ENCODE measurements around the gene RABEP1.

The RABEP1 gene

DNA sequence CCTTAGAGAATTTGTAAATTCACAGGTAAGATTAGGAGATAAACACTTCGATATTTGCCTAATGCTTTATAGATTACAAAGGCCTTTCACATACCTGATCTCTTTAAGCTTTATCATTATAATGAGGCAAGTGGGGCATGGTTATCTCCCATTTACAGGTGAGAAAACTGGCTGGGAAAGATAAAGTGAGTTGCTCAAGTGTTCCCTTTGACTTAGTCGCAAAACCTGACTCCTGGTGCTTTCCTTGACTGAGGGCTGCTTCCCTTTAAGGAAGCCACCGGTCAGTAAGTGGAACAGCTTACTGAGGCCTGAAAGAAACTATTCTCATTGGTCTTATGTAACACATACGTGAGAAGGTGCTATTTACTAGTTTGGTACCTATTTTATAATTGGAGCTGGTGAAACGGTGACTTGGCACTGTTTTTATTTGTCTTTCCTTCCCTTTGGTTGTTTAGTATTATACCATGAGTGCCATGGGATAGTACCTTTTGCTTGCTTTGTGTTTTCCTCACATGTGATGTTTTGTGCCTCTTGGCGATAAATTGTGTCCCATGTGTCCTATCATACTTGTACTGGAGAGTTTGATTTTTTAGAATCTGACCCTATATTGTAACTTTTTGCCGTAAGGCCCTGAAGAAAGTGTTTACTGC, 80.2 kb downstream of the RABEP1 start:
- no peak for DNase-seq (ENCODE audit: low read depth)

DNA sequence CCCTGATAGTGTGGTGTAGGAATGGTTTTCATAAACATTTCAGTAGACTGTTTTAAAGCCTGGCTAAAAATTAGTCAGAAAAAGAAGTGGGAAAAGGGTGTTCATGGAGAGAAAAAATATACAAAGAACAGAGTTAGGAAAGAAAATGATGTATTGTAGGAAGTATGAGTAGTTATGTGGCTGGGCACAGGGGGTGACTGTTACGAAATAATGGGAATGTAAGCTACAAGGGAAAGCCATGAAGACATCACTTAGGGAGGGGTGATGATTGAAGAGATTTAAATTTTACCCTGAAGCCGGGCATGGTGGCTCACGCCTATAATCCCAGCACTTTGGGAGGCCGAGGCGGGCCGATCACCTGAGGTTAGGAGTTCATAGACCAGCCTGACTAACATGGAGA, 82.1 kb downstream of the RABEP1 start:
- no peak for DNase-seq (ENCODE audit: low read depth)

DNA sequence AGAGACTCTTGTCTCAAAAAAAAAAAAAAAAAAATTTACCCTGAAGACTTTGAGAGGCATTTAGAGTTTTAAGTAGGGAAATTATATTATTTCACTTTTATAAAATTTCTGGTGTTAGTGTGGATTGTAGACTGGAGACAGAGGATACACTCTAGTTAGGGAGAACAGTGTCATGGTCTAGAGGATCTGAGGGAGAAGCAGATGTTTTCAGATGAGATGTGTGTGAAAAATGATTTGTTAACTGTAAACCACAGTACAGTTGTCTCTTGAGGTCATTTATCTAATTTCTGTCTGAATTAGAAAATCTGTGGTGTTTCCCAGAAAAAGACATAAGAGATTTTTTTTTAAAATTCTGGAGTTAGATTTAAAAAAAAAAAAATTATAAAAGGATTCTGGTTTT, 82.6 kb downstream of the RABEP1 start:
- DNase-seq (ENCODE audit: low read depth), result no peak

DNA sequence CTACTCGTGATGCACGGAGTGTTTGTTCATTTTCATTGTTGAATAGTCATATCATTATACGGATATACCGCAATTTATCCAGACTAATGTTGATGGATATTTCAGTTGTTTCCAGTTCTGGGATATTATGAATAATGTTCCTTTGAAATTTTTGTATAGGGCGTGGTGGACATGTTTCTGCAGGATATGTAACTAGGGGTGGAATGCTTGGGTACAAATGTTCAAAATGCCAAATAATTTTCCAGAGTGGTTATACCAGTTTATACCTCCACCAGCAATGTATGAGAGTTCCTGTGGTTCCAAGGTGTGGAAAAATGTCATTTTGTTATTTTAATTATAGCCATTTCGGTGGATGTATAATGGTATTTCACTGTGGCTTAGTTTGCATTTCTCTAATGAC, 83.7 kb downstream of the RABEP1 start:
- no peak for DNase-seq (ENCODE audit: low read depth)

DNA sequence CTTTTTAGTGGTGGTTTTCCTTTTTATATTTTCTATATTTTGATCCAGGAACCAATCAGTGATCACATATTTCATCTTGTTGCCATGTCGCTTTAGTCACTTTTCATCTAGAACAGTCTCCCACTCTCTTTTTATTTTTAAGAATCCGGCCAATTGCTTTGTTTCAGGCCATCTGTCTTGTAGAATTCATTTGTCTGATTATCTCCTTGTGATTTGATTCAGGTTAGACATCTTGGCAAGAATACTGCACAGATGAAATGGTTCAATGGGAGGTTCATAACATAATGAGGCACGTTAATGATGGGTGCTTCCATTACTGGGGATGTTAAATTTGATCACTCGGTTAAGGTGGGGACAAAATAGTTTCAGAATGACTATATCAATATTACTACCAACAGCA, 88.3 kb downstream of the RABEP1 start:
- no peak for DNase-seq (ENCODE audit: low read depth)

DNA sequence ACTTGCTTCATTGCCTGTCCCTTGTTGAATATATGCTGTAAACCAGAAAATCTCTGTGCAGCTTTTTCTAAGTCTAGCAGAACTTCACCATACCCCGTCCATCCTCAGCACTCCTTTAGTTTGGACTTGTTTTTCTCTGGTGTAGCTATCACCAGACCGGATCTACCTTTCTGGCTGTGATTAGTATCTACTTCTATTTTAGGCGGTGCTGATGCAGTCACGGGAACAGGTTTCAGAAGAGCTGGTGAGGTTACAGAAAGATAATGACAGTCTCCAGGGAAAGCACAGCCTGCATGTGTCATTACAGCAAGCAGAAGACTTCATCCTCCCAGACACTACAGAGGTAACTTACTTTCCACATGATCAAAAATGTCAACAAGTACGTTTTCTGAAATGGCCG, 91.0 kb downstream of the RABEP1 start:
- DNase-seq (ENCODE audit: low read depth), result no peak

DNA sequence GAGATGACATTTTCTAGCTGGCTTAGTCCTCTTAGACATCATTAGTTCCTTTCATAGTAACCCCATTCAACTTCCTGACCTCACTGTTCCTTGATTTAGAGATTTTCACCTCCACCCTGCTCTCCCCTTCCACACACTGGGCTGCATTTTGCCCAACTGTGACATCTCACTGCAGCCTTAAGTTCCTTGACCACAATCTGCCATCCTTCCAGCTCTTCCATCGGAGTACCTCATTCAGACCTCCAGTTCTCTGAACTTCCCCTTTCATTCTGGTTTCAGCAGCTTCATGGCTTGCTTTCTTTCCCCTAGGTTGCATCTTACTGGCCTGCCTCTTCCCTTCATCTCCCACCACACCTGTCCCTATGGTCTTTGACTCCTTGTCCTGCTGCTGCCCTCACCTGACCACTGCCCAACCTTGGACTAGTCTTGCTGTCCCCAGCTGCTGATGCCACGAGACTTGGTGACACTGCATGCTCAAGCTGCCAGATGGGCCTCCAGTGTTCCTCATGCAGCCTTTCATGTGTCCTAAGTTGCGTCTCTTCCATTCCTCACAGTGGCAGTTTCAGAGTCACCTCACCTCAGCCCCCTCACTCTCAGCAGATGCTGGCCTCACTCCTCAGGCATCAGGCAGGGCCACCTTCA, 96.6 kb downstream of the RABEP1 start:
- no peak for DNase-seq (ENCODE audit: low read depth)

DNA sequence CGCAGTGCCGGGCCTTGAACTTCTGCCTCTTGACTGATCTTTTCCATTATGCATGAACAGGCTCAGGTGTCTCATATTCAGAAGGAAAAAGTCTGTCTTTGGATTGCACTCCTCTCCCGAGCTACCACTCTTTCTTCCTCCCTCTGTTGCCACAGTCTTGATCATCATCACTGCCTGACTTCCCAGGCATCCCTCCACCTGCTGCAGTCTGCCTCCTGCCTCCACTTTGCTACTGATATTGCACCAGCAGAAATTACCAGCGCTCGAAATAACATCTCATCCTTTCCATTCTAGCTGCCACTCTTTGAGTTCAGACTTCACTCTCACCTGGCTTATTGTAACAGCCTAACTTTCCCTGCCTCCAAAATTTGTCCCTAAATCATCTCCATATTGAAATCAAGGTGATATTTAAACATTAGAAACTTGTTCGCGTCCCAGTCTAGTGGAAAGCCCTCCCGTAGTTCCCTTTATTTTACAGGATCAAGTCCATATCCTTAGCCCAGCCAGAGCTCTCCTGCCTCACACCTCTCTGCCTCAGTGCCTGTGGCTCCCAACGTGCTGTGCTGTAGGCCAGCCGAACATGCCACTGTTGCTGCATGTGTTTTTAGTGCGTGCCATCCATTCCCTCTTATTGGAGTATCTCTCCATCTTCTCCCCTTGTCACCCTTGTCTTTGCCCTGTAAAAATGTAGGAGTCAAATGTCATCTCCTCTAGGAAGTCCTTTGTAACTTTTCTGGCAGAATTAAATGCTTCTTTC, 97.4 kb downstream of the RABEP1 start:
- no peak for DNase-seq (ENCODE audit: low read depth)

DNA sequence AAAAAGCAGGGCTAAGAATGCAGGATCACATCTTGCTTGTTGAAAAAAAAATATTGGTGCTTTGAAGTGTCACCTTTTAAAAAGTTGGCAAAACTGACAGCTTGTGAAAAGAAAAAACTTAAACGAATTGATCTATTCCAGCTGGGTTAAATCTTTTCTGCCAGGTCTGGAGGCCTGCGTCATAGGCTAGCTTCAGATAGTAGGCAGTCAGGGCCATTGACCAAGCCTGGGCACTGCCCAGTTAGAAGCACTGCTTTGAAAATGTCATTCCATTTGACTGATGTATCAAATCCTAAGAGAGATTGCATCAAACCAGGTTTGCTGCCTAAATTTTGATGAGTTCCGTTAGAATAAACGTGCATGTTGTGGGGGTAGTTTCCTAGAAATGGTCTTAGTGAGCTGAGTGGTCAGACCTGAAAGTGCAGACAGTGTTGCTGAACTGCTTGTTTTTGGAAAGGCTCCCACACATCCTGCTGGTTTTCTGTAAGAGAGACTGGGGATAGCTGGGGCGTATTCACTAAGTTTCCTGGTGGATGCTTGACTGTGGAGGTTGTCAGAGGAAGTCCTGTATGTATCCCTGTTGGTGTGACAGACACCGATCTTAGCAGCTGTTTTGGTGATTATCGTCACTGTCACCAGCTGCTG, 98.5 kb downstream of the RABEP1 start:
- DNase-seq (ENCODE audit: low read depth), result no peak

DNA sequence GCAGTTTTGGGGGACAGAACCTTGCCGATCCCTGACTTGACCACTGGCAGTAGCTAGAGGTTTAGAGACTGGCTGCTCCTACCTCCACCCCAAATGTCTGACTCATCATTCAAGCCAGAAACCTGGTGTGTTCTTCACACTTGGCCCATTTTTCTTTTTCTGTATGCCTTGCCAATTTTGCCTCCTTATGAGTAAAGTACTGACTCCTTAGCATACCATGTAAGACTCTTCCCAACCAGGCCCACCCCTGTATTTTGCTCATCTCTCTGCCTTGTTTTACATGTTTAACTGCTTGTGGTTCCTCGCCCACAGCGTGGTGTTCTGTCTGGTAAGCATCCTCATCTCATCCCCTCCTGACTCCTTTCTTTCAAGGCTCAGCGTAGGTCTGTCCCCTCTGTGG, 99.5 kb downstream of the RABEP1 start:
- no peak for DNase-seq (ENCODE audit: low read depth)

DNA sequence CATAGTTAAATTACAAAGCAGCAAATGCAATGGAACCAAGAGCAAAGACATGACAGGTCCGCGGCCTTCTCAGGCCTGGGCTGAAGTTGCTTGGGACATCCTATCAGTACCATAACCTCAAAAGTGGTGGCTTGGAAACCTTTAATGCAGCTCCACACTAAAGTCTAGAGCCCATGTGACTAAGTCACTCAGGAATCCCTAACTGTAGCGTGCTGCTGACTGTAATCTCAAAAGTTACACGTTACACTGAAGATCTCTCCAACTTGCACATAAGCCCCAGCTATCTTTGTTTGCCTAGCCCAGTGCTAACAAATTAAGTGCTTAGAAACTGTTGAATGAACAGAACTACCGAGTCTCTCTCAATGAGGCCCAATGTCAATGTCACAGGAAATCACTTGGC, 109.6 kb downstream of the RABEP1 start:
- DNase-seq (ENCODE audit: low read depth), result no peak

DNA sequence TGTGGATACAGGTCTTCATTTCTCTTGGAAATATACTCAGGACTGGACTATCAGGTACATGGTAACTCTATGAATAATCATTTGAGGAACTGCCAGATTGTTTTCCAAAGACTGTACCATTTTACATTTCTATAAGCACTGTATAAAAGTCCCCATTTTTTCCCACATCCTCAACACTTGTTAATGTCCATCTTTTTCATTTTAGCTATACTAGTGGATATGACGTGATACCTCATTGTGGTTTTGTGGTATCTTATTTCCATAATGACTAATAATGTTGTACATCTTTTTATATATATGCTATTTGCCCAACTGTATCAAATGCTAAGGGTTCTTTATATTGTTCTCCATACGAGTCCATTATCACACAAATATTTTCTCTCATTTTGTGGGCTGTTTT, 114.5 kb downstream of the RABEP1 start:
- DNase-seq (ENCODE audit: low read depth), result no peak

DNA sequence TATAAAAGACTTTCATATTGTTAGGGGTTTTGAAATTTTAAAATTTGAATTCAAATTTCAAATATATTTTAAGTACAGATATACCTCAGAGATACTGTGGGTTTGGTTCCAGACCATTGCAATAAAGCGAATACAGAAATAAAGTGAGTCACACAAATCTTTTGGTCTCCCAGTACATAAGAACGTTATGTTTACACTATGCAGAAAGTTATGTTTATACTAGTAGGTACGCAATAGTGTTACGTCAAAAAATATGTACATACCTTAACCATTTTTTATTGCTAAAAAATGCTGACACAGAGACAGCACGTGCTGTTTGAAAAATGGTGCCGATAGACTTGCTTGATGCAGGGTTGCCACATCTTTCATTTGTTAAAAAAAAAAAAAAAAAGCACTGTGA, 117.7 kb downstream of the RABEP1 start:
- no peak for DNase-seq (ENCODE audit: low read depth)

DNA sequence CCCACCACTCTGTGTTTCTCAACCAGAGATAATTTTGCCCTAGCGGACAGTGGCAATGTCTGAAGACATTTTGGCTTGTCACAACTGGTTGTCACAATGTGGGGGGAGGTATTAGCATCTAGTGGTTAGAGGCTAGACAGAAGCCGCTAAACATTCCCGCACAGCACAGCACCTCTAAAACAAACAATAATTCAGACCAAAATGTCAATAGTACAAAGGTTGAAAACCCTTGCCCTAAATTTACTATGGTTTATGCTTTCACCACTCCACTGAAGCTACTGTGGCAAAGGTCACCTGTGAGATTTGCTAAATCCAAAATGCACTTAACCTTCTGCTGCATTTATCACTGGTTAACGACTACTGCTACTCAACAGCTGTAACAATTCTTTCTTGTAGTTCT, 123.3 kb downstream of the RABEP1 start:
- no peak for DNase-seq (ENCODE audit: low read depth)

DNA sequence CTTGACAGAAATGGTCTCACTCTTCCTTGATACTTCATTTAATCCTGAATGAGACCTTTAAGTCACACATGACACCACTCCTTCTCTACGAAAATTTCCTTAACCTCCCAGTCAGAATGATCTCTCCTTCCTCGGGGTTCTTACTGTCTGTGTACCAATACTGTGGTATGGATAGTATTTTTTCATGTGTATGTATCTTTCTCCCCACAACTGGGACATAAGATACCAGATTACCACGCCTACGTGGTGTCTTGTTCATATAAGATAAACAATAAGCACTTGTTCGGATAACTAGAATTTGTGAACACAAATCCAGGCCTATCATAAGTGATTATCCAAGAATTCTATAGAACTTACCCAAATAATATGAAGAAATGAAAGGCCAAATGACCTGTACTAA, 126.1 kb downstream of the RABEP1 start:
- DNase-seq (ENCODE audit: low read depth), result no peak

DNA sequence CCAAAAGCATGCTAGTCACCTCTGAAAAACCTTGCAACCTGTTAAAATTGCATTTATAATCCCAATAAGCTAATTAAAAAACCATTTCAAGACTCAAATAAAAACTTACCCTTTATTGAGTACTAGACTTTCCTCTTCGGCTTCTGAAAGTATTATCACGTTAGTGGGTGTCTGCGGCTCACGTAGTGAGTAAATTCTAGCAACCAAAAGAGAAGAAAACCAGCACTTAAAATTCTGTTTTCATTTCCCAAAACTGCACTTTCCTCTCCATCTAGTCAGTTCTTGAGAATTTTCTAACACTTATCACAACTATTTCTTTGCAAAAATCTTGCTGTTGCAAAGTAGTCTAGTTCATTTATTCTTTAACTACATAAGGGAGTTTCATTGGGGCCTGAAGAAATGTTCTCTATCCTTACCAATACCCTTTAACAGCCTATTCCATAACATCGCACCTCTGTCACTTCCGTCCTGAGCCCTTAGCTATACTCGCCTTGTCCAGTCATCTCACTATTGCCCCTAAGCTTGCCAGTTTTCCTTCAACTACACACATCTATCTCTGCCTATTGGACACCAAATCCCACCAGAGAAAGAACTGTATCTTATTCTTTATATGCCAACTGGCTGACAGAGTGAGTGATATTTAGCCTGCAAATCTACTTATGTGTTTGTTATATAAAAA, 128.6 kb downstream of the RABEP1 start:
- DNase-seq (ENCODE audit: low read depth), result no peak

DNA sequence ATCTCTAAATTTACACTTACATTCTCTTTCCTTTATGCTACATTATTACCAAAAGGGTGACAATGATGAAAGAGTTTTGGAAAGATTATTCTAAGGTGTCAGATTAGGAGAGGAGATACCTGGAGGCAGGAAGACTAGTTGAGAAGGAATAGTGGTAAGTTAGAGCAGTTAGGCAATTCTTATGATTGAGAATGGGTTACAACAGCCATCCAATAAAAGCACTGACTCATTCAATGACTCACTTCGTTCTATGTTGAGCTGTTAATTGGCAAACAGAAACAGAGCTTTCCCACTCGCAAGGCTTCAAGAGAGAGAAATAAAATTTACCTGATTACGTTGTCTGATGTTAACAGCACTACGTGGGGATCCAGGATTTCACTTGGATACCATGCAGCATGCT, 131.6 kb downstream of the RABEP1 start:
- DNase-seq (ENCODE audit: low read depth), result no peak

DNA sequence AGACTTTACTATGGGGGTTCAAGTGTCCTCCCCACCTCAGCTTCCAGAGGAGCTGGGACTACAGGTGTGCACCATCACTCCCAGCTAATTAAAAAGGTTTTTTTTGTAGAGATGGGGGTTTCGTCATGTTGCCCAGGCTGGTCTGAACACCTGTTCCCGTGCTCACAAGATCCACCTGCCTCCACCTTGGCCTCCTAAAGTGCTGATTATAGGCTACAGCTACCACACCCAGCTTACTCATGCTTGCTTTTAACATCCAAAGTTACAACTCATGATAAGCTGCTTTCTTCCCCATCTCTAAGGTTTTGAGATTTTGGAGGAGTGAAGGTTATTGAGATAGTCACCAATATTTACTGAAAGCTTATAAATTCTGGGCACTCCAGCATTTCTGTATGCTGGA, 134.8 kb downstream of the RABEP1 start:
- no peak for DNase-seq (ENCODE audit: low read depth)

DNA sequence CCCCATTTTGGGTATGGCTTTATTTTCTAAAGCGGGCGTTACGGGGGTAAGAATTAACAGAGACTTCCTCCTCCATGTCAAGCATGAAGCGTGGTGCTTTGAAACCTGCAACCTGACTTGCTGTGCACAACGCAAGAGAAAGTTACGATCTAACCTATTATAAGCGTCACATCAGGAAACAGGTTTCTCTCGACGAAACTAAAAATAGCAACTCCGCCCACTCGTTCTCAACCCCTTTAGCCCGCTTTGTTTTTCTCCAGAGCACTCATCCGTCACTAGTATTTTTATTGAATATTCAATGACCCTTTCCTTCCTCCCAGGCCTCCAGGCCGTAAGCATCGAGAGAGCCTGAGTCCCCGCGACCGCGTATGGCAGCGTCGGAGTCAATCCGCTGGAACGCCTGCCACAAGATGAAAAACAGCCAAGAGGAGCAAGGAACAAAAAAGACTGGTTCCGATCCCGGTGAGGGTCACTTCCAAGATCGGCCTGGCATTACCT, 136.8 kb downstream of the RABEP1 start:
- DNase-seq (ENCODE audit: low read depth), result peak; percentile 43

DNA sequence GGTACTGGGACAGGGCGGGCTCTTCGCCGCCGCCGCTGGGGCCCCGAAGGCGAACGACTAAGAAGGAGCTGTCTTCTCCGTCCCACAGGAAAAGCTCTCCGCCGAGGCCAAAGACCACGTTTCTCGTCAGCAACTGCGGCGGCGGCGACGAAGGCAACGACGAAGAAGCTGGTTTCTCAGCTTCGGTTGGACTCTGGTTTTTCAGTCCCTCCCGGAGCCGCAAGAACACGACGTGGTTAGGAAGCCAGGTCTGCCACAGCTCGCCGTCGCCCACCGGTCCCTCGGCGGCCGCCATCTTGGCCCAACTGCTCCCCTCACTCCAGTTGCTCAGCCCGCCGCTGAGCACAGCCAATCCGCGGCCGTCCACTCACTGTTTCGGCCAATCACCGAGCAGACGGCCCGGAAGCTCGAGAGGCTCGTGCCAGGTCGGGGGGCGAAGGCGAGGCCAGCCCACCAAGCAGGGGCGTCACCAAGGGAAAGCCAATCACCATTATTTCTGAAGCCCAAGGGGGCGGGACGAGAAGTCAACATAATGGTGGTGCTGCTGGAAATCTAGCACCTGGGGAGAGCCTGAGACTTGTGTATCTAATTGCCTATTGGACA, 137.4 kb downstream of the RABEP1 start, which contains the start of gene NUP88:
Gene NUP88 (minus strand): TSS at position 307 of the 603 bp plus-strand sequence. CDS start 12 bp downstream, at position 295.
- DNase-seq (ENCODE audit: low read depth), result peak; percentile 91

DNA sequence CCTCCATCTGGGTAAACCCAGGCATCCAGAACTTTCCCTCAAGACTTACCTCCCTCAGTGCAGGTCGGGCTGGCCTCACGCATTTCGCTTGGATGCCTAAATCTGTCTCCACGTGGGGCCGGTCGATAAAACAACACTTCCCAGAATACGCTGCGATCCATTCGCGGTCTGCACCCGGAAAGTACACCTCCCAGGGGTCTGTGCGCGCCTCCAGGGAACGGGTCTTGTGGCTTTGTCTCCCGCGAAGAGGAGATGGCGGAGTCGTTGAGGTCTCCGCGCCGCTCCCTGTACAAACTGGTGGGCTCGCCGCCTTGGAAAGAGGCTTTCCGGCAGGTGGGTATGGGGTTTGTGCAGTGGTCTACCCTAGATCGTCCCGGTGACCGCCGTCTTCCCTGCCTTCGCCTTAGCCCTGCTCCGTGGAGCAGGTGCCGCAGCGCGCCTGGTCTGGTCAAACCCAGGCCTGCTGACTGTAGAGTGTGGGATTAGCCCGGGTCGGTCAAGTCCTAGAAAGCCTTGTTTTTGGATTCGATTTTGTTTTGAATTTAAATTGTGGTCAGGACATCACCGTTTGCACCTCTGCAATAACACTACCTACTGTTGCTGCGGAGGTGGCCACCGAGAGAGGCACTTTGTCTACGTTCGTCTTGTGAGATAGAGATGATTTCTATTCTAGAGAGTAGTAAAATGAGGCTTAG, 138.0 kb downstream of the RABEP1 start, which contains the start of gene RPAIN:
Gene RPAIN (plus strand): TSS at position 224 of the 695 bp plus-strand sequence. CDS start 29 bp downstream, at position 253.
- DNase-seq (ENCODE audit: low read depth), result peak; percentile 71
